ENCODE results near the gene TTC19.
A peak's percentile ranks its signal among the peaks of the same experiment; 100 is the strongest.

The TTC19 gene, protein sequence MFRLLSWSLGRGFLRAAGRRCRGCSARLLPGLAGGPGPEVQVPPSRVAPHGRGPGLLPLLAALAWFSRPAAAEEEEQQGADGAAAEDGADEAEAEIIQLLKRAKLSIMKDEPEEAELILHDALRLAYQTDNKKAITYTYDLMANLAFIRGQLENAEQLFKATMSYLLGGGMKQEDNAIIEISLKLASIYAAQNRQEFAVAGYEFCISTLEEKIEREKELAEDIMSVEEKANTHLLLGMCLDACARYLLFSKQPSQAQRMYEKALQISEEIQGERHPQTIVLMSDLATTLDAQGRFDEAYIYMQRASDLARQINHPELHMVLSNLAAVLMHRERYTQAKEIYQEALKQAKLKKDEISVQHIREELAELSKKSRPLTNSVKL

DNA sequence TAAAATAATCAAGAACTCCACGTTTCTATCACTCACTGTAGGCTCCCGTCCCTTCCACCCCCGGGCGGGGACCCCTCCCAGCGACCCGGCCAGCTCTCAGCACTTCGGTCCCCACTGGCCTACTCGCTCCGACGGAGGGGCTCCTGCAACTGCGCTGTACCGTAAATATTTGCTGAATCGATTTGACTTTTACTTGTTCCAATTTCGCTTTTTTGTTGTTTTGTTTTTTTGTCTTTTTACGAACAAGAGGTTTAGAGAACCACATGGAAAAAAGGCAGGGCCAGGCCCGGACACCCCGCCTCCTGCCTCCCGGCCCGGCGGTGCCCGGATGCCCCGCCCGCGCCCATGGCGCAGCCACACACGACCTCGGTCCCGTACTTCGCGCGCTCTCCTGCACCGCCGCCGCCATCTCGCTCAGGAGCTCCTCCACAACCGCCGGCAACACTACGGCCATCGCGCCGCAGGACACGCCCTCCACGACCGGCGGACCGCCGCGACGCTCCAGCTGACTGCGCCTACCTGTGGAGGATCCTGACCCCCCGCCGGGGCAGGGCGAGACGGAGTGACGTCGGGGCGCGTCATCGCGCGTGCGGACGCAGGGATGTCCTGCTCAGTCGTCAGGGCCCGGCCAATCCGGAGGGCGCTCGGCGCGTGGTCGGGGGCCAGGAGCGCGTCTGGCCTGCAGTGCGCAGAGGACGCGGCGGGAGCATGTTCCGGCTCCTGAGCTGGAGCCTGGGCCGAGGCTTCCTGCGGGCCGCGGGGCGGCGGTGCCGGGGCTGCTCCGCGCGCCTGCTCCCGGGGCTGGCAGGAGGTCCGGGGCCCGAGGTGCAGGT lies at the start of gene TTC19, which contains the start of gene ZSWIM7:
TTC19 (plus strand) TSS at position 684 of the 833 bp plus-strand sequence; CDS start at position 709, 25 bp downstream.
ZSWIM7 (minus strand) TSS at position 564 of the 833 bp plus-strand sequence; CDS start at position 454, 110 bp downstream.
- DNase-seq: peak; percentile 95

- no peak for DNase-seq
These were observed 48.1 kb upstream of the TTC19 start for GRCh38 chr17:15951368-15952047.

- no peak for DNase-seq
These were observed 47.5 kb upstream of the TTC19 start for GRCh38 chr17:15952048-15952532.

- DNase-seq: no peak
These were observed 46.5 kb upstream of the TTC19 start for GRCh38 chr17:15952916-15953790.

DNA sequence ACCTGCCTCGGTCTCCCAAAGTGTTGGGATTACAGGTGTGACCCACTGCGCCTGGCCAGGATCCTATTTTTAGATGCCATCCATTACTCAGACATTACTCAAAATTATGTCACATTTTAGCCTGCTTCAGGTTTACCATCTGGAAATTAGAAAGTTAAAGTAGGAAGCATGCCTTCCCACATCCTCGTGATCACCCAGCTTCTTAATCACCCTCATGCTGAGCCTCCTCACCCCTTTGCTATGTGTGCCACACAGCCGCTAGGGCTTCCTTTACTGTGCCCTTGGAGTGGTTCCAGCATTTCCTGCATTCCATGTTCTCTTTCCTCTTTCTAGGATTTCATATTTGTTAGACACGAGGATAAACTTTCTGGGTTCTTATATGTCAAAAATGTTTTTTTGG lies 45.4 kb upstream of the TTC19 start:
- DNase-seq: no peak

DNA sequence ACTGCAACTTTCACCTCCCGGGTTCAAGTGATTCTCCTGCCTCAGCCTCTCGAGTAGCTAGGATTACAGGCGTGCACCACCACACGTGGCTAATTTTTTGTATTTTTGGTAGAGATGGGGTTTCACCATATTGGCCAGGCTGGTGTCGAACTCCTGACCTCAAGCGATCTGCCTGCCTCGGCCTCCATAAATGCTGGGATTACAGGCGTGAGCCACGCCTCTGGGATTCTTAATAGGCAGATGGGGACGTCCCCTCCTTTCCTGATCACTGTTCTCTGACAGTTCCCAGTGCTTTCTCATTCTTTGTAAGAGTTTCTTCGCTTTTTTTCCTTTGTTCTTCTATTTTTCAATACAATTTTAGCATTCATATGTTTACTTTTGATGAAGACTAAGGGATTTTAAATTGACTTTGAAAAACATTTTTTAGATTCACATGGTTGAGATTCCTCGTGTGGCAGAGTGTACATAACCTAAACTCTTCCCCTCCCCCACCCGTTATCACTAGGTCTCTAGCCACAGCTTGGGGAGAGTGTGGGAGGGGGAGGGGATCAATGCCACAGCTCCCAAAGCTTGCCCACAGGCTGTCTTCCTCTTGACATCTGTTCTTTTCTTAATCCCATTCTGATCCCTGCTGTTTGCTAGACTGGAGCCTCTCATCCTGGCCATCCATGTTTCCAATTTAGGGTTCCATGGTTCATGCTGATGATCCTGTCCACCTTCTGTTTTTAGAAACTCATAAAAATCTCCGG lies 43.7 kb upstream of the TTC19 start:
- no peak for DNase-seq

- DNase-seq: no peak
These were observed 42.4 kb upstream of the TTC19 start for GRCh38 chr17:15957206-15957605.

- no peak for DNase-seq
These were observed 41.9 kb upstream of the TTC19 start for GRCh38 chr17:15957608-15958307.

- DNase-seq: no peak
These were observed 41.2 kb upstream of the TTC19 start for GRCh38 chr17:15958484-15958854.

- DNase-seq: no peak
These were observed 35.9 kb upstream of the TTC19 start for GRCh38 chr17:15963670-15964110.

- DNase-seq: peak; percentile 11
These were observed 34.1 kb upstream of the TTC19 start for GRCh38 chr17:15965528-15965927.

DNA sequence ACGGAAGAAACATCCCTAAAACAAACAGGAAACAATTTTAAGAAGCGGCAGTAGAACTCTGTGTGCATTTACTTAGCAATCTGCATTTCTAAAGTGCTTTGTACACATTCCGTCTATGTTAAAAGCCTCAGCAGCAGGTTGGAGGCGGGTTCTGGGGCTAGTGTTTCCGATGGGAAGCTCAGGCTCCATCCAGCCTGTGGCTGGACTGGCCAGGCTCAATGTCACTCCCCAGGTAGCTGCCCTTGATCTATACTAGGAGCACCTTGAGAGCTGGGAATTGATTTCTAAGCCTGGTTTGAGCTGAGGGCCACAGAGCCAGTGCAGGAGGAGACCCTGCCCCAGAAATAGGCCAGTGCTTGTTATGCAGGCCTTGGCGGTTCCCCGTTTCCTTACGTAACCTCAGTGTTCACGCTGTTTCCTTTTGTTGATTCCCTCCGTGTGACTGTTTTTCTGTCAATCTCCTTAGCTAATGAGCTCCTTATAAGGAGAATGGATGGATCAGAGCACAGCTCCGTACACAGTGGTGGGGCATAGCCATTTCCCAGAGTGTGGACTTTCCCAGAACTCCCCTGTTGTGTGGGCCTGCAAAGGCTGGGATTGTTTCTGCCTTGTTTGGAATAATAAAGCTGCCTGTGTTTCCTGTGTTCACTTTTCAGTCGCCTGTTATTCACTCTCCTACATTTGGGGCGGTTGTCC lies 33.3 kb upstream of the TTC19 start:
- peak; percentile 89 for DNase-seq

GRCh38 chr17:15966879-15967248 lies 32.8 kb upstream of the TTC19 start:
- peak; percentile 51 for DNase-seq

GRCh38 chr17:15967706-15968399 lies 31.8 kb upstream of the TTC19 start:
- DNase-seq: no peak

GRCh38 chr17:15969463-15969862 lies 30.2 kb upstream of the TTC19 start:
- DNase-seq: no peak

DNA sequence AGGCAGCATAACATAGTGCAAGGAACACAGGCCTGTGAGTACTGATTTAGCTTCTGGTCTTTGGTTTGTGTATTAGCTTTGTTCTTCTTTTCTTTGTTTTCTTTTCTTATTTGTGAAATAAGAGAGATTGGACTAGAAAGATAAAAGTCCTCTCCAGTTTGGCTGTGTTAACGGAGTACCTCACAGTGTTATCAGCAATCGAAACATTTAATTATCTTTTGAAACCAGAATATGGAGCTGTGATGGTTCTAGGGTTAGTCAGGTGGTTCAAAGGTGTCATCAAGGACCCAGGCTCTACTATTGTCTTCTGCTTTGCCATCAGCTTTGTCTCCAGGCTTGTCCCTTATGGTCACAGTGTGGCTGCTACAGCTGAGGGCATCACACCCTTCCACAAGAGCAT lies 29.1 kb upstream of the TTC19 start:
- no peak for DNase-seq

DNA sequence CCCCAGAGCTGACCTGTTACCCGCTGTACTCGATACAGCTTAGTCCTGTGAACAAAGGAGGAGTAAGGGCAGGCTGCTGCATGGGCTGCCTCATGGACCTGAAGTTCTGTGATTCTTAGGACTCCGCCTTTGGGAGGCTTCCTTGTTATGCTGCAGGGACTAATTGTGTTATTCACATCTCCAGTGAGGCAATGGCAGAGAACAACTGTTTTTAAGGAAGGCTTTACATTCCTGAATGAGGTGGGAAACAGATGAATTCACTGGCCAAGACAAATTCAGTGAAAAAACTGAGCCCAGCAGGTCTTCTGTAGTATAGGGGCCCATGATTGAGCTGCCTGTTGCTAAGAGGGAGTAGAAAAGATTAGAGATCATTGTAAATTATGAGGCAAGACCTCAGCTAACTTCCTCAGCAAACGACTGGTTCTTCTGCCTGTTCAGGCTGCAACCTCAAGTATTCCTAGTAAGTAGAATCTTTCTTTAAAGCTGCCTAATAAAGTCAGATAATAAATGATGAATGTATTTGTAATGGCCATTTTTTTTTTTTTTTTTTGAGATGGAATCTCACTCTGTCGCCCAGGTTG lies 28.4 kb upstream of the TTC19 start:
- no peak for DNase-seq

DNA sequence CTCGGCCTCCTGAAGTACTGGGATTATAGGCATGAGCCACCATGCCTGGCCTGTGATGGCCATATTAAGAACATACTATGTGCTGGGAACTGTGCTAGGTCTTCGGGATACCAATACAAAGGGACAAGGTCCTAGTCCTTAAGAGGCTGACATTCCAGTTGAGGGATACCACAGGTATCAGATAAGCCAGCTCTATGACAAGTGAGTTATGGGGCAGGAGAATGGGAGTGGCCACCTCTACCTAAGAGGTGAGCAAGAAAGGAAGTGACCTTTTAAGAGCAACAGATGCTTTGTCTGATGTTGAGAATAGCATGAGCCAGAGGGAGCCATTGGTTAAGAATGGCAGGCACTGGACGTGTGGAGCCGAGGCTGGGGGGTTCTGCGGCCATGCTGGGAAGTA lies 27.7 kb upstream of the TTC19 start:
- no peak for DNase-seq

DNA sequence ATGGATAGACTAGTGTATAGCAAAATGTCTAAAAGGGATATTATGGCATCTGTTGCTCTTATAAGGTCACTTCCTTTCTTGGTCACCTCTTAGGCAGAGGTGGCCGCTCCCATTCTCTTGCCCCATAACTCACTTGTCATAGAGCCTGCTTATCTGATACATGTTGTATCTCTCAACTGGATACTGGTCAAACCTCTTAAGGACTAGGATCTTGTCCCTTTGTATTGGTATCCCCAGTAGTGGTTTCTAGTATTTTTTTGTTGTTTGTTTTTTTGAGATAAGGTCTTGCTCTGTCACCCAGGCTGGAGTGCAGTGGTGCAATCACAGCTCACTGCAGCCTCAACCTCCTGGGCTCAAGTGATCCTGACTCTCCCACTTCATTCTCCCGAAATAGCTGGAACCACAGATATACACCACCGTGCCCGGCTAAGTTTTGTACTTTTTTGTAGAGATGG lies 27.1 kb upstream of the TTC19 start:
- no peak for DNase-seq

Measured in NCI-H510A treated with DMSO at 0.1 percent for 48 hours (cell line).